ENCODE data around the gene FOXN3. TPM values are rescaled to one million over a fixed set of nuclear protein-coding genes. Genes with fewer than 3 reads are reported as not detected.

FOXN3 gene
- total RNA-seq, 1 donor from 2014 or later, result 122 TPM

GRCh38 chr14:89184952-89185351, 232.1 kb downstream of the FOXN3 start:
- H3K27ac Mint-ChIP-seq (ENCODE audit: unreplicated experiment), result no peak overlapping the region

GRCh38 chr14:89182326-89182725, 234.7 kb downstream of the FOXN3 start:
- Histone ChIP-seq H3K79me2 (ENCODE audit: insufficient read depth, low read length) (no peaks in the 10 kb centered on the region), H4K20me1 (ENCODE audit: insufficient read depth, low read length) (peaks cover 45% of the 10 kb centered on the region), H3K4me1 (ENCODE audit: insufficient read depth, low read length) (peaks cover 13% of the 10 kb centered on the region), H3K9me3 (ENCODE audit: insufficient read depth, low read depth, low read length) (no peaks in the 10 kb centered on the region), H2AFZ (ENCODE audit: low read depth, low read length) (no peak overlapping the region), H3K27ac (ENCODE audit: low read depth, low read length) (no peak overlapping the region), H3K36me3 (ENCODE audit: insufficient read depth, low read length) (no peaks in the 10 kb centered on the region), H3K9ac (ENCODE audit: low read length) (no peak overlapping the region), H3K4me2 (ENCODE audit: low read length) (no peak overlapping the region), H3K4me3 (ENCODE audit: insufficient read depth, low read depth, low read length) (no peak overlapping the region), H3K27me3 (ENCODE audit: insufficient read depth, low read length) (no peaks in the 10 kb centered on the region)
- FAIRE-seq (no peak), DNase-seq (ENCODE audit: low read depth) (no peak)
- Mint-ChIP-seq H3K4me3 (ENCODE audit: unreplicated experiment) (no peak overlapping the region), H3K9me3 (ENCODE audit: unreplicated experiment) (peaks cover 2% of the 10 kb centered on the region), H3K4me1 (ENCODE audit: low read depth, unreplicated experiment) (peaks cover 33% of the 10 kb centered on the region), H3K27me3 (ENCODE audit: low read depth, unreplicated experiment) (no peaks in the 10 kb centered on the region), H3K27ac (ENCODE audit: unreplicated experiment) (no peak overlapping the region), H3K36me3 (ENCODE audit: low read depth, unreplicated experiment) (peaks cover 17% of the 10 kb centered on the region)
- TF ChIP-seq CTCF (IDR thresholded peaks at IDR 0.05; ENCODE audit: insufficient read depth, low read depth, low read length) (no peak), EZH2 (IDR thresholded peaks at IDR 0.05; ENCODE audit: insufficient read depth, low read length) (no peak)

More at GRCh38 chr14:89184952-89185351, 232.1 kb downstream of the FOXN3 start:
- no peak for FAIRE-seq
- Histone ChIP-seq H3K4me2 (ENCODE audit: low read length) (no peak overlapping the region), H2AFZ (ENCODE audit: low read depth, low read length) (no peak overlapping the region), H3K4me1 (ENCODE audit: insufficient read depth, low read length) (peaks cover 13% of the 10 kb centered on the region), H4K20me1 (ENCODE audit: insufficient read depth, low read length) (peaks cover 48% of the 10 kb centered on the region), H3K27me3 (ENCODE audit: insufficient read depth, low read length) (no peaks in the 10 kb centered on the region), H3K36me3 (ENCODE audit: insufficient read depth, low read length) (peaks cover 3% of the 10 kb centered on the region), H3K79me2 (ENCODE audit: insufficient read depth, low read length) (peaks cover 3% of the 10 kb centered on the region), H3K27ac (ENCODE audit: low read depth, low read length) (no peak overlapping the region), H3K4me3 (ENCODE audit: insufficient read depth, low read depth, low read length) (no peak overlapping the region), H3K9me3 (ENCODE audit: insufficient read depth, low read depth, low read length) (no peaks in the 10 kb centered on the region), H3K9ac (ENCODE audit: low read length) (no peak overlapping the region)
- no peaks in the 10 kb centered on the region for H3K27me3 Mint-ChIP-seq (ENCODE audit: low read depth, unreplicated experiment)
- peaks cover 29% of the 10 kb centered on the region for H3K4me1 Mint-ChIP-seq (ENCODE audit: low read depth, unreplicated experiment)
- H3K36me3 Mint-ChIP-seq (ENCODE audit: low read depth, unreplicated experiment), result peaks cover 17% of the 10 kb centered on the region
- no peak for DNase-seq (ENCODE audit: low read depth)
- no peak for TF ChIP-seq EZH2 (IDR thresholded peaks at IDR 0.05; ENCODE audit: insufficient read depth, low read length)
- TF ChIP-seq CTCF (IDR thresholded peaks at IDR 0.05; ENCODE audit: insufficient read depth, low read depth, low read length), result no peak
- H3K4me3 Mint-ChIP-seq (ENCODE audit: unreplicated experiment), result no peak overlapping the region
- H3K9me3 Mint-ChIP-seq (ENCODE audit: unreplicated experiment), result peaks cover 2% of the 10 kb centered on the region

GRCh38 chr14:89180546-89180945, 236.5 kb downstream of the FOXN3 start:
- Mint-ChIP-seq H3K27me3 (ENCODE audit: low read depth, unreplicated experiment) (no peaks in the 10 kb centered on the region), H3K9me3 (ENCODE audit: unreplicated experiment) (peaks cover 2% of the 10 kb centered on the region), H3K36me3 (ENCODE audit: low read depth, unreplicated experiment) (peaks cover 17% of the 10 kb centered on the region), H3K4me3 (ENCODE audit: unreplicated experiment) (no peak overlapping the region), H3K4me1 (ENCODE audit: low read depth, unreplicated experiment) (peaks cover 16% of the 10 kb centered on the region), H3K27ac (ENCODE audit: unreplicated experiment) (no peak overlapping the region)
- FAIRE-seq, result no peak
- H3K9ac ChIP-seq (ENCODE audit: low read length), result no peak overlapping the region
- peaks cover 28% of the 10 kb centered on the region for H4K20me1 ChIP-seq (ENCODE audit: insufficient read depth, low read length)
- no peaks in the 10 kb centered on the region for H3K27me3 ChIP-seq (ENCODE audit: insufficient read depth, low read length)
- H3K27ac ChIP-seq (ENCODE audit: low read depth, low read length), result no peak overlapping the region
- no peaks in the 10 kb centered on the region for H3K79me2 ChIP-seq (ENCODE audit: insufficient read depth, low read length)
- H3K36me3 ChIP-seq (ENCODE audit: insufficient read depth, low read length), result peaks cover 4% of the 10 kb centered on the region
- H2AFZ ChIP-seq (ENCODE audit: low read depth, low read length), result no peak overlapping the region
- no peak for DNase-seq (ENCODE audit: low read depth)
- no peak overlapping the region for H3K4me3 ChIP-seq (ENCODE audit: insufficient read depth, low read depth, low read length)
- H3K9me3 ChIP-seq (ENCODE audit: insufficient read depth, low read depth, low read length), result no peaks in the 10 kb centered on the region
- TF ChIP-seq CTCF (IDR thresholded peaks at IDR 0.05; ENCODE audit: insufficient read depth, low read depth, low read length) (no peak), EZH2 (IDR thresholded peaks at IDR 0.05; ENCODE audit: insufficient read depth, low read length) (no peak)
- no peaks in the 10 kb centered on the region for H3K4me1 ChIP-seq (ENCODE audit: insufficient read depth, low read length)
- no peak overlapping the region for H3K4me2 ChIP-seq (ENCODE audit: low read length)

Data from astrocyte (in vitro differentiated cells and primary cell).